GM12892 (cell line): Measurements from ENCODE around the gene FXYD4.

Experiments
- POLR2A ChIP-seq: IDR thresholded peaks from 2 replicates; pipeline ENCODE4 v1.6.1; 2011; ENCODE audit warnings: low read depth, low read length, control low read depth
- POLR2AphosphoS5 ChIP-seq: IDR thresholded peaks from 2 replicates; pipeline ENCODE4 v1.6.1; 2011; ENCODE audit warnings: low read depth, low read length, control low read depth
- TAF1 ChIP-seq: IDR thresholded peaks from 2 replicates; pipeline ENCODE4 v1.6.1; 2011; ENCODE audit warnings: low read depth, mild to moderate bottlenecking, control low read depth, low read length, borderline replicate concordance

DNA sequence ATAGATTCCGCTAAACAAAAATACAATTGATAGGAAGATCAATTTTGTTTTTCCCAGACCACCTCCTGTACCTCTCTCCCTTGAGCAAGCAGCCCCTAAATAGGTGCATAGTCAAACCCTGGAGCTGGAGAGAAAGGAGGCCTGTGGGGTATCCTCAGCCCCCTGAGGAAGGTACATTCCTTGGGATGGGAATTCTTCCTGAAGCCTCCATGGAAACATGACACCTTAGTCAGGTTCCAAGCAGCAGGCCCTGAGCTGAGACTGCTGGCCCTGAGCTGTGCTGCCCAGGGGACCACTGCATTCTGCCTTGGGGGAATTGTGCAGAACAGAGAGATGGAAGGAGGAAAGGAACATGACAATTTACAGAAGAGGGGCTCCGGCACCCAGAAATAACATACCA is 30.2 kb downstream of the FXYD4 start:
- TF ChIP-seq POLR2A (no peak), POLR2AphosphoS5 (no peak), TAF1 (no peak)
